BLaER1 treated with 17β-estradiol and CSF1 and Interleukin-3, amounts not matched to agents 10 nM and 100 nM (cell line): Measurements from ENCODE around the gene GALNTL6.
A peak's percentile ranks its signal among the peaks of the same experiment; 100 is the strongest.

Experiments
- H3K27ac ChIP-seq, 11 experiments: shearing (Covaris generic); formaldehyde crosslinking; 2 replicates each; pipeline ENCODE4 v1.8.1; 2022
- H3K27me3 ChIP-seq, 11 experiments: shearing (Covaris generic); formaldehyde crosslinking; 2 replicates each; pipeline ENCODE4 v1.8.1; 2022
- H3K36me3 ChIP-seq, 11 experiments: shearing (Covaris generic); formaldehyde crosslinking; 2 replicates each; pipeline ENCODE4 v1.8.1; 2022
- H3K4me1 ChIP-seq, 10 experiments: shearing (Covaris generic); formaldehyde crosslinking; 2 replicates each; pipeline ENCODE4 v1.8.1; 2022
- H3K4me2 ChIP-seq, 11 experiments: shearing (Covaris generic); formaldehyde crosslinking; 2 replicates each; pipeline ENCODE4 v1.8.1; 2022
- H3K4me3 ChIP-seq, 10 experiments: shearing (Covaris generic); formaldehyde crosslinking; 2 replicates each; pipeline ENCODE4 v1.8.1; 2022
- H3K9ac ChIP-seq, 11 experiments: shearing (Covaris generic); formaldehyde crosslinking; 2 replicates each; pipeline ENCODE4 v1.8.1; 2022
- H3K9me3 ChIP-seq, 11 experiments: shearing (Covaris generic); formaldehyde crosslinking; replicated peaks in 1 of 11; 2 replicates each; pipeline ENCODE4 v1.8.1; 2022
- H4K20me1 ChIP-seq, 11 experiments: shearing (Covaris generic); formaldehyde crosslinking; 2 replicates each; pipeline ENCODE4 v1.8.1; 2022
- Cebpa-rat ChIP-seq, 11 experiments: shearing (Covaris generic); IDR thresholded peaks; 2 replicates each; pipeline ENCODE4 v1.8.1; 2022

Gene GALNTL6

GRCh38 chr4:172666711-172667368 lies 853.6 kb downstream of the GALNTL6 start:
- no peak overlapping the region for H3K4me2 ChIP-seq
- no peak for TF ChIP-seq Cebpa-rat (IDR thresholded peaks at IDR 0.05)
- no peaks in the 10 kb centered on the region for H3K9me3 ChIP-seq
- no peaks in the 10 kb centered on the region for H3K27me3 ChIP-seq
- H3K4me3 ChIP-seq: no peak overlapping the region
- no peak overlapping the region for H3K9ac ChIP-seq
- no peaks in the 10 kb centered on the region for H3K36me3 ChIP-seq
- peaks cover 0 to 11% (median 0%) of the 10 kb centered on the region in 10 experiments; a peak in 7 of 20 replicates for H3K4me1 ChIP-seq
- no peak overlapping the region for H3K27ac ChIP-seq
- no peaks in the 10 kb centered on the region; a peak in 1 of 22 replicates for H4K20me1 ChIP-seq

GRCh38 chr4:172674811-172675210 lies 861.6 kb downstream of the GALNTL6 start:
- Histone ChIP-seq H3K4me3 (no peak overlapping the region), H3K27me3 (no peaks in the 10 kb centered on the region), H3K36me3 (no peaks in the 10 kb centered on the region), H4K20me1 (no peaks in the 10 kb centered on the region), H3K4me2 (no peak overlapping the region), H3K27ac (no peak overlapping the region), H3K9me3 (peaks cover 0 to 9% (median 0%) of the 10 kb centered on the region in 11 experiments; a peak in 4 of 22 replicates), H3K9ac (no peak overlapping the region), H3K4me1 (no peaks in the 10 kb centered on the region)
- no peak for TF ChIP-seq Cebpa-rat (IDR thresholded peaks at IDR 0.05)

- no peak overlapping the region for H3K27ac ChIP-seq
- no peak overlapping the region for H3K9ac ChIP-seq
- H3K4me3 ChIP-seq: no peak overlapping the region
- no peaks in the 10 kb centered on the region for H4K20me1 ChIP-seq
- H3K27me3 ChIP-seq: no peaks in the 10 kb centered on the region
- peaks cover 0 to 9% (median 0%) of the 10 kb centered on the region in 11 experiments; a peak in 4 of 22 replicates for H3K9me3 ChIP-seq
- H3K36me3 ChIP-seq: no peaks in the 10 kb centered on the region
- H3K4me2 ChIP-seq: no peak overlapping the region
- no peaks in the 10 kb centered on the region for H3K4me1 ChIP-seq
- no peak for TF ChIP-seq Cebpa-rat (IDR thresholded peaks at IDR 0.05)
Observed at GRCh38 chr4:172675232-172675631, 862.0 kb downstream of the GALNTL6 start.

GRCh38 chr4:172680691-172681090 lies 867.5 kb downstream of the GALNTL6 start:
- Histone ChIP-seq H3K4me3 (no peak overlapping the region), H3K27ac (no peak overlapping the region), H3K4me1 (no peaks in the 10 kb centered on the region), H3K36me3 (no peaks in the 10 kb centered on the region), H3K9me3 (no peaks in the 10 kb centered on the region), H4K20me1 (no peaks in the 10 kb centered on the region), H3K4me2 (no peak overlapping the region), H3K9ac (no peak overlapping the region), H3K27me3 (no peaks in the 10 kb centered on the region)
- TF ChIP-seq Cebpa-rat (IDR thresholded peaks at IDR 0.05): no peak

- Histone ChIP-seq H3K27me3 (no peaks in the 10 kb centered on the region), H3K4me3 (no peak overlapping the region), H3K4me2 (no peak overlapping the region), H3K36me3 (no peaks in the 10 kb centered on the region), H4K20me1 (no peaks in the 10 kb centered on the region), H3K4me1 (no peaks in the 10 kb centered on the region), H3K9ac (no peak overlapping the region), H3K9me3 (no peaks in the 10 kb centered on the region), H3K27ac (no peak overlapping the region)
- TF ChIP-seq Cebpa-rat (IDR thresholded peaks at IDR 0.05): no peak
Observed at GRCh38 chr4:172683021-172683420, 869.8 kb downstream of the GALNTL6 start.

GRCh38 chr4:172686021-172686420 lies 872.8 kb downstream of the GALNTL6 start:
- no peak overlapping the region for H3K4me3 ChIP-seq
- no peaks in the 10 kb centered on the region for H3K4me1 ChIP-seq
- no peaks in the 10 kb centered on the region for H3K27me3 ChIP-seq
- no peak overlapping the region for H3K27ac ChIP-seq
- no peak for TF ChIP-seq Cebpa-rat (IDR thresholded peaks at IDR 0.05)
- H3K36me3 ChIP-seq: no peaks in the 10 kb centered on the region
- H4K20me1 ChIP-seq: no peaks in the 10 kb centered on the region
- peaks cover 0 to 3% (median 2%) of the 10 kb centered on the region in 11 experiments; a peak in 10 of 22 replicates for H3K9me3 ChIP-seq
- no peak overlapping the region for H3K4me2 ChIP-seq
- H3K9ac ChIP-seq: no peak overlapping the region

- no peaks in the 10 kb centered on the region for H4K20me1 ChIP-seq
- no peaks in the 10 kb centered on the region for H3K27me3 ChIP-seq
- H3K4me2 ChIP-seq: no peak overlapping the region
- H3K4me1 ChIP-seq: no peaks in the 10 kb centered on the region
- peaks cover 6 to 14% (median 10%) of the 10 kb centered on the region in 11 experiments for H3K9me3 ChIP-seq
- H3K4me3 ChIP-seq: no peak overlapping the region
- no peak for TF ChIP-seq Cebpa-rat (IDR thresholded peaks at IDR 0.05)
- H3K27ac ChIP-seq: no peak overlapping the region
- no peaks in the 10 kb centered on the region for H3K36me3 ChIP-seq
- no peak overlapping the region for H3K9ac ChIP-seq
Observed at GRCh38 chr4:172688534-172688933, 875.3 kb downstream of the GALNTL6 start.

GRCh38 chr4:172691552-172691951 lies 878.3 kb downstream of the GALNTL6 start:
- Histone ChIP-seq H3K27me3 (no peaks in the 10 kb centered on the region), H3K4me1 (no peaks in the 10 kb centered on the region), H3K36me3 (no peaks in the 10 kb centered on the region), H3K4me3 (no peak overlapping the region), H4K20me1 (no peaks in the 10 kb centered on the region), H3K9ac (no peak overlapping the region), H3K4me2 (no peak overlapping the region), H3K27ac (no peak overlapping the region), H3K9me3 (peaks cover 6 to 14% (median 10%) of the 10 kb centered on the region in 11 experiments)
- no peak for TF ChIP-seq Cebpa-rat (IDR thresholded peaks at IDR 0.05)

- no peak overlapping the region for H3K4me3 ChIP-seq
- no peaks in the 10 kb centered on the region for H3K4me1 ChIP-seq
Observed at GRCh38 chr4:172692701-172693100, 879.5 kb downstream of the GALNTL6 start.

GRCh38 chr4:172698256-172698655 lies 885.1 kb downstream of the GALNTL6 start:
- Histone ChIP-seq H3K36me3 (no peaks in the 10 kb centered on the region), H3K4me1 (peaks cover 0 to 11% (median 0%) of the 10 kb centered on the region in 10 experiments; a peak in 7 of 20 replicates), H3K9me3 (no peaks in the 10 kb centered on the region), H3K27ac (no peak overlapping the region), H3K9ac (no peak overlapping the region), H4K20me1 (no peaks in the 10 kb centered on the region), H3K27me3 (no peaks in the 10 kb centered on the region), H3K4me2 (peak overlapping the region in 5 of 11 experiments; percentile 3 to 31 (median 18); a peak in 6 of 22 replicates), H3K4me3 (no peak overlapping the region)
- TF ChIP-seq Cebpa-rat (IDR thresholded peaks at IDR 0.05): no peak

More at GRCh38 chr4:172692701-172693100, 879.5 kb downstream of the GALNTL6 start:
- Histone ChIP-seq H3K4me2 (no peak overlapping the region), H3K9ac (no peak overlapping the region), H4K20me1 (no peaks in the 10 kb centered on the region), H3K27me3 (no peaks in the 10 kb centered on the region), H3K27ac (no peak overlapping the region), H3K9me3 (peaks cover 6 to 14% (median 10%) of the 10 kb centered on the region in 11 experiments), H3K36me3 (no peaks in the 10 kb centered on the region)
- no peak for TF ChIP-seq Cebpa-rat (IDR thresholded peaks at IDR 0.05)
